Muscle layer of colon (tissue), 2 donors: ENCODE data around the gene AREG.

Experiments
- H3K27ac ChIP-seq: one replicate; pipeline ENCODE4 v1.7.0; 2013; ENCODE audit warnings: low read depth, mild to moderate bottlenecking, low read length, moderate library complexity
- H3K27me3 ChIP-seq, 2 donors: one replicate each; pipeline ENCODE4 v1.7.0; 2013; ENCODE audit warnings: low read length in 2 of 2, mild to moderate bottlenecking in 2 of 2; ENCODE audit not compliant: insufficient read depth in 2 of 2, control insufficient read depth in 1 of 2
- H3K36me3 ChIP-seq: one replicate; pipeline ENCODE4 v1.7.0; 2013; ENCODE audit warnings: mild to moderate bottlenecking, low read length; ENCODE audit not compliant: insufficient read depth
- H3K4me1 ChIP-seq: one replicate; pipeline ENCODE4 v1.7.0; 2013; ENCODE audit warnings: mild to moderate bottlenecking, low read length; ENCODE audit not compliant: insufficient read depth
- H3K4me3 ChIP-seq, 2 donors: one replicate each; pipeline ENCODE4 v1.7.0; 2013; ENCODE audit warnings: low read length in 2 of 2, low read depth in 1 of 2, mild to moderate bottlenecking in 1 of 2, moderate library complexity in 1 of 2
- H3K9ac ChIP-seq: one replicate; pipeline ENCODE4 v1.7.0; 2013; ENCODE audit warnings: low read length
- H3K9me3 ChIP-seq: one replicate; pipeline ENCODE4 v1.7.0; 2013; ENCODE audit warnings: mild to moderate bottlenecking, low read length
- donor health status: abdominal sarcoma.
- donor health status: Adenocarcinoma of cecum.

Gene AREG

GRCh38 chr4:74473155-74473811, 28.3 kb downstream of the AREG start:
- Histone ChIP-seq H3K4me3 (no peak overlapping the region), H3K36me3 (no peaks in the 10 kb centered on the region), H3K9ac (no peak overlapping the region), H3K4me1 (peaks cover 7% of the 10 kb centered on the region), H3K27me3 (no peaks in the 10 kb centered on the region), H3K27ac (no peak overlapping the region), H3K9me3 (no peaks in the 10 kb centered on the region)

GRCh38 chr4:74474345-74475090, 29.6 kb downstream of the AREG start:
- H3K9me3 ChIP-seq, result no peaks in the 10 kb centered on the region
- H3K4me1 ChIP-seq, result peaks cover 7% of the 10 kb centered on the region
- no peak overlapping the region for H3K9ac ChIP-seq
- H3K27me3 ChIP-seq, result no peaks in the 10 kb centered on the region
- H3K27ac ChIP-seq, result no peak overlapping the region
- no peak overlapping the region for H3K4me3 ChIP-seq
- H3K36me3 ChIP-seq, result no peaks in the 10 kb centered on the region

GRCh38 chr4:74475091-74475800, 30.3 kb downstream of the AREG start:
- Histone ChIP-seq H3K9me3 (no peaks in the 10 kb centered on the region), H3K4me3 (no peak overlapping the region), H3K27ac (no peak overlapping the region), H3K9ac (no peak overlapping the region), H3K36me3 (no peaks in the 10 kb centered on the region), H3K27me3 (no peaks in the 10 kb centered on the region), H3K4me1 (peaks cover 7% of the 10 kb centered on the region)

GRCh38 chr4:74475946-74476345, 31.0 kb downstream of the AREG start:
- Histone ChIP-seq H3K4me1 (peaks cover 7% of the 10 kb centered on the region), H3K9ac (no peak overlapping the region), H3K36me3 (no peaks in the 10 kb centered on the region), H3K27me3 (no peaks in the 10 kb centered on the region), H3K9me3 (no peaks in the 10 kb centered on the region), H3K4me3 (no peak overlapping the region), H3K27ac (no peak overlapping the region)

- no peaks in the 10 kb centered on the region for H3K27me3 ChIP-seq
- H3K9me3 ChIP-seq, result no peaks in the 10 kb centered on the region
- H3K36me3 ChIP-seq, result no peaks in the 10 kb centered on the region
- H3K4me1 ChIP-seq, result peaks cover 7% of the 10 kb centered on the region
- H3K27ac ChIP-seq, result no peak overlapping the region
- H3K4me3 ChIP-seq, result no peak overlapping the region
- no peak overlapping the region for H3K9ac ChIP-seq
Observed at GRCh38 chr4:74479009-74479408, 34.1 kb downstream of the AREG start.

GRCh38 chr4:74480267-74480666, 35.3 kb downstream of the AREG start:
- Histone ChIP-seq H3K9ac (no peak overlapping the region), H3K9me3 (no peaks in the 10 kb centered on the region)

GRCh38 chr4:74481891-74482609, 37.1 kb downstream of the AREG start:
- Histone ChIP-seq H3K4me1 (no peaks in the 10 kb centered on the region), H3K27ac (no peak overlapping the region), H3K4me3 (no peak overlapping the region), H3K9me3 (no peaks in the 10 kb centered on the region), H3K36me3 (no peaks in the 10 kb centered on the region), H3K9ac (no peak overlapping the region), H3K27me3 (no peaks in the 10 kb centered on the region)

More at GRCh38 chr4:74480267-74480666, 35.3 kb downstream of the AREG start:
- H3K27ac ChIP-seq, result no peak overlapping the region
- no peaks in the 10 kb centered on the region for H3K36me3 ChIP-seq
- H3K4me3 ChIP-seq, result no peak overlapping the region
- H3K4me1 ChIP-seq, result no peaks in the 10 kb centered on the region
- no peaks in the 10 kb centered on the region for H3K27me3 ChIP-seq

- no peaks in the 10 kb centered on the region for H3K9me3 ChIP-seq
- H3K4me1 ChIP-seq, result no peaks in the 10 kb centered on the region
- H3K9ac ChIP-seq, result no peak overlapping the region
- no peak overlapping the region for H3K4me3 ChIP-seq
- no peaks in the 10 kb centered on the region for H3K36me3 ChIP-seq
- no peak overlapping the region for H3K27ac ChIP-seq
- no peaks in the 10 kb centered on the region for H3K27me3 ChIP-seq
Observed at GRCh38 chr4:74483226-74483911, 38.4 kb downstream of the AREG start.

- H3K9ac ChIP-seq, result no peak overlapping the region
- H3K9me3 ChIP-seq, result no peaks in the 10 kb centered on the region
- no peaks in the 10 kb centered on the region for H3K36me3 ChIP-seq
- H3K4me3 ChIP-seq, result no peak overlapping the region
- no peaks in the 10 kb centered on the region for H3K27me3 ChIP-seq
- H3K27ac ChIP-seq, result no peak overlapping the region
- no peaks in the 10 kb centered on the region for H3K4me1 ChIP-seq
Observed at GRCh38 chr4:74486905-74487304, 42.0 kb downstream of the AREG start.

GRCh38 chr4:74487771-74488170, 42.8 kb downstream of the AREG start:
- Histone ChIP-seq H3K9me3 (no peaks in the 10 kb centered on the region), H3K36me3 (no peaks in the 10 kb centered on the region), H3K27me3 (no peaks in the 10 kb centered on the region), H3K9ac (no peak overlapping the region), H3K27ac (no peak overlapping the region), H3K4me1 (no peaks in the 10 kb centered on the region), H3K4me3 (no peak overlapping the region)

GRCh38 chr4:74490736-74491135, 45.8 kb downstream of the AREG start:
- H3K4me3 ChIP-seq, result no peak overlapping the region
- H3K36me3 ChIP-seq, result no peaks in the 10 kb centered on the region
- H3K9me3 ChIP-seq, result no peaks in the 10 kb centered on the region
- H3K9ac ChIP-seq, result no peak overlapping the region
- no peaks in the 10 kb centered on the region for H3K27me3 ChIP-seq
- no peak overlapping the region for H3K27ac ChIP-seq
- no peaks in the 10 kb centered on the region for H3K4me1 ChIP-seq
